IPS-15b (cell line): ENCODE results near the gene FAM187B.
A peak's percentile ranks its signal among the peaks of the same experiment; 100 is the strongest.

Experiments
- H3K27me3 ChIP-seq: one replicate; pipeline ENCODE4 v1.6.1; 2013; ENCODE audit warnings: low read length; ENCODE audit not compliant: control insufficient read depth, insufficient read depth
- H3K36me3 ChIP-seq: one replicate; pipeline ENCODE4 v1.6.1; 2013; ENCODE audit warnings: low read length; ENCODE audit not compliant: control insufficient read depth, insufficient read depth
- H3K4me1 ChIP-seq: one replicate; pipeline ENCODE4 v1.6.1; 2013; ENCODE audit warnings: mild to moderate bottlenecking, low read length; ENCODE audit not compliant: control insufficient read depth, insufficient read depth
- H3K4me3 ChIP-seq: one replicate; pipeline ENCODE4 v1.5.1; 2013; ENCODE audit warnings: low read depth, low read length
- H3K9ac ChIP-seq: one replicate; pipeline ENCODE4 v1.6.1; 2013; ENCODE audit warnings: low read depth, mild to moderate bottlenecking, low read length
- H3K9me3 ChIP-seq: one replicate; pipeline ENCODE4 v1.6.1; 2013; ENCODE audit warnings: mild to moderate bottlenecking, low read length; ENCODE audit not compliant: control insufficient read depth, insufficient read depth

Gene FAM187B

GRCh38 chr19:35228177-35228930 lies at the start of gene FAM187B:
TSS of gene FAM187B (minus strand) at chr19:35228739. CDS start at chr19:35228680, 59 bp downstream.
- Histone ChIP-seq H3K4me3 (no peak within 1 kb of the TSS), H3K27me3 (no peaks in the 10 kb centered on the region), H3K9ac (no peak within 1 kb of the TSS), H3K4me1 (peaks cover 4% of the 10 kb centered on the region), H3K36me3 (no peaks in the 10 kb centered on the region), H3K9me3 (no peaks in the 10 kb centered on the region)

- no peaks in the 10 kb centered on the region for H3K9me3 ChIP-seq
- H3K27me3 ChIP-seq, result no peaks in the 10 kb centered on the region
- H3K9ac ChIP-seq, result no peak overlapping the region
- peaks cover 26% of the 10 kb centered on the region for H3K36me3 ChIP-seq
- no peaks in the 10 kb centered on the region for H3K4me1 ChIP-seq
- H3K4me3 ChIP-seq, result no peak overlapping the region
Observed at GRCh38 chr19:35276706-35277281, 48.3 kb upstream of the FAM187B start.

GRCh38 chr19:35274323-35274722 lies 45.8 kb upstream of the FAM187B start:
- Histone ChIP-seq H3K27me3 (no peaks in the 10 kb centered on the region), H3K4me1 (peaks cover 2% of the 10 kb centered on the region), H3K4me3 (no peak overlapping the region), H3K9me3 (no peaks in the 10 kb centered on the region), H3K36me3 (peaks cover 43% of the 10 kb centered on the region), H3K9ac (no peak overlapping the region)

- no peak overlapping the region for H3K9ac ChIP-seq
- H3K4me3 ChIP-seq, result no peak overlapping the region
- no peaks in the 10 kb centered on the region for H3K9me3 ChIP-seq
- peaks cover 2% of the 10 kb centered on the region for H3K4me1 ChIP-seq
- H3K36me3 ChIP-seq, result peaks cover 39% of the 10 kb centered on the region
- no peaks in the 10 kb centered on the region for H3K27me3 ChIP-seq
Observed at GRCh38 chr19:35273686-35274259, 45.2 kb upstream of the FAM187B start.

GRCh38 chr19:35272954-35273649 lies 44.6 kb upstream of the FAM187B start:
- H3K36me3 ChIP-seq, result peaks cover 34% of the 10 kb centered on the region
- H3K27me3 ChIP-seq, result no peaks in the 10 kb centered on the region
- H3K9ac ChIP-seq, result no peak overlapping the region
- H3K9me3 ChIP-seq, result no peaks in the 10 kb centered on the region
- H3K4me1 ChIP-seq, result peaks cover 2% of the 10 kb centered on the region
- H3K4me3 ChIP-seq, result no peak overlapping the region

- Histone ChIP-seq H3K4me1 (peaks cover 2% of the 10 kb centered on the region), H3K9me3 (no peaks in the 10 kb centered on the region), H3K36me3 (peaks cover 34% of the 10 kb centered on the region), H3K27me3 (no peaks in the 10 kb centered on the region), H3K4me3 (no peak overlapping the region), H3K9ac (no peak overlapping the region)
Observed at GRCh38 chr19:35272122-35272719, 43.7 kb upstream of the FAM187B start.

GRCh38 chr19:35271546-35271945 lies 43.0 kb upstream of the FAM187B start:
- peaks cover 32% of the 10 kb centered on the region for H3K36me3 ChIP-seq
- H3K4me3 ChIP-seq, result no peak overlapping the region
- no peak overlapping the region for H3K9ac ChIP-seq
- H3K27me3 ChIP-seq, result no peaks in the 10 kb centered on the region
- H3K4me1 ChIP-seq, result peaks cover 2% of the 10 kb centered on the region
- H3K9me3 ChIP-seq, result no peaks in the 10 kb centered on the region

GRCh38 chr19:35270381-35270811 lies 41.9 kb upstream of the FAM187B start:
- Histone ChIP-seq H3K9me3 (no peaks in the 10 kb centered on the region), H3K27me3 (no peaks in the 10 kb centered on the region), H3K9ac (no peak overlapping the region), H3K4me3 (no peak overlapping the region), H3K4me1 (peaks cover 2% of the 10 kb centered on the region), H3K36me3 (peaks cover 32% of the 10 kb centered on the region)

GRCh38 chr19:35269438-35270117 lies 41.0 kb upstream of the FAM187B start:
- peaks cover 34% of the 10 kb centered on the region for H3K36me3 ChIP-seq
- no peaks in the 10 kb centered on the region for H3K27me3 ChIP-seq
- no peaks in the 10 kb centered on the region for H3K9me3 ChIP-seq
- peak overlapping the region; percentile 61 for H3K9ac ChIP-seq
- H3K4me3 ChIP-seq, result peak overlapping the region; percentile 58
- H3K4me1 ChIP-seq, result peaks cover 2% of the 10 kb centered on the region

GRCh38 chr19:35268536-35269437 lies 40.2 kb upstream of the FAM187B start, which contains the start of gene USF2:
TSS of gene USF2 (plus strand) at chr19:35268962. CDS start at chr19:35269102, 140 bp downstream.
- Histone ChIP-seq H3K9me3 (no peaks in the 10 kb centered on the region), H3K4me3 (peak within 1 kb of the TSS; percentile 63), H3K4me1 (peaks cover 2% of the 10 kb centered on the region), H3K9ac (peak within 1 kb of the TSS; percentile 76), H3K36me3 (peaks cover 36% of the 10 kb centered on the region), H3K27me3 (no peaks in the 10 kb centered on the region)
